Immature natural killer cell (primary cell): ENCODE measurements around the gene AATK. TPM values are rescaled to one million over a fixed set of nuclear protein-coding genes. Genes with fewer than 3 reads are reported as not detected.

Experiments
- DNase-seq, 3 donors: peaks; one replicate each; pipeline ENCODE4 v3.0.0; 2022; ENCODE audit warnings: mixed read lengths in 1 of 3
- H3K27ac Mint-ChIP-seq, 6 donors: one replicate each; pipeline ENCODE4 v1.8.0; 2020; ENCODE audit warnings: mixed read lengths in 6 of 6, mild to moderate bottlenecking in 5 of 6, inconsistent platforms in 4 of 6, moderate library complexity in 3 of 6
- H3K27me3 Mint-ChIP-seq, 3 donors: one replicate each; pipeline ENCODE4 v1.8.0; 2020 to 2021; ENCODE audit warnings: low read depth in 3 of 3, mild to moderate bottlenecking in 3 of 3, mixed read lengths in 3 of 3, moderate library complexity in 3 of 3, inconsistent platforms in 1 of 3
- H3K36me3 Mint-ChIP-seq, 3 donors: one replicate each; pipeline ENCODE4 v1.8.0; 2020; ENCODE audit warnings: mixed read lengths in 3 of 3, inconsistent platforms in 2 of 3, mild to moderate bottlenecking in 2 of 3
- H3K4me1 Mint-ChIP-seq, 2 donors: one replicate each; pipeline ENCODE4 v1.8.0; 2020; ENCODE audit warnings: inconsistent platforms in 2 of 2, mild to moderate bottlenecking in 2 of 2, mixed read lengths in 2 of 2, moderate library complexity in 1 of 2
- H3K4me3 Mint-ChIP-seq, 5 donors: one replicate each; pipeline ENCODE4 v1.8.0; 2020; ENCODE audit warnings: mild to moderate bottlenecking in 5 of 5, mixed read lengths in 5 of 5, inconsistent platforms in 3 of 5, moderate library complexity in 3 of 5
- H3K9me3 Mint-ChIP-seq, 6 donors: one replicate each; pipeline ENCODE4 v1.8.0; 2020; ENCODE audit warnings: mild to moderate bottlenecking in 6 of 6, mixed read lengths in 6 of 6, inconsistent platforms in 4 of 6, moderate library complexity in 3 of 6
- polyA plus RNA-seq, 3 donors: library from polyadenylated mRNA; unstranded; fragments of 300-500 nt; fragmentation: Illumina TruSeq; gene quantifications; one replicate each; pipeline ENCODE4 v1.2.3, GENCODE V29; 2021

The AATK gene
- polyA plus RNA-seq, 3 donors from 2014 or later: 0.52 to 2.9 (median 0.97) TPM

- Mint-ChIP-seq H3K27me3 (peaks cover 0 to 3% (median 0%) of the 10 kb centered on the region in 3 donors), H3K4me3 (no peak overlapping the region), H3K4me1 (no peaks in the 10 kb centered on the region), H3K27ac (peak overlapping the region in 1 of 6 donors; percentile 22), H3K36me3 (no peaks in the 10 kb centered on the region), H3K9me3 (no peaks in the 10 kb centered on the region)
- no peak for DNase-seq
Measured at GRCh38 chr17:81114351-81115093, 51.5 kb downstream of the AATK start.

- H3K4me1 Mint-ChIP-seq: no peaks in the 10 kb centered on the region
- peaks cover 0 to 3% (median 0%) of the 10 kb centered on the region in 3 donors for H3K27me3 Mint-ChIP-seq
- H3K9me3 Mint-ChIP-seq: no peaks in the 10 kb centered on the region
- no peak for DNase-seq
- H3K4me3 Mint-ChIP-seq: no peak overlapping the region
- H3K27ac Mint-ChIP-seq: no peak overlapping the region
- no peaks in the 10 kb centered on the region for H3K36me3 Mint-ChIP-seq
Measured at GRCh38 chr17:81113158-81113724, 52.8 kb downstream of the AATK start.

- peaks cover 0 to 3% (median 0%) of the 10 kb centered on the region in 3 donors for H3K27me3 Mint-ChIP-seq
- H3K4me1 Mint-ChIP-seq: no peaks in the 10 kb centered on the region
Measured at GRCh38 chr17:81112450-81112849, 53.6 kb downstream of the AATK start.

GRCh38 chr17:81111066-81111465 lies 55.0 kb downstream of the AATK start:
- Mint-ChIP-seq H3K27ac (no peak overlapping the region), H3K9me3 (no peaks in the 10 kb centered on the region), H3K4me1 (no peaks in the 10 kb centered on the region), H3K36me3 (no peaks in the 10 kb centered on the region), H3K27me3 (peaks cover 0 to 3% (median 0%) of the 10 kb centered on the region in 3 donors), H3K4me3 (no peak overlapping the region)
- DNase-seq: no peak

More at GRCh38 chr17:81112450-81112849, 53.6 kb downstream of the AATK start:
- H3K27ac Mint-ChIP-seq: no peak overlapping the region
- no peaks in the 10 kb centered on the region for H3K9me3 Mint-ChIP-seq
- H3K4me3 Mint-ChIP-seq: no peak overlapping the region
- no peaks in the 10 kb centered on the region for H3K36me3 Mint-ChIP-seq
- DNase-seq: no peak

- Mint-ChIP-seq H3K27me3 (peaks cover 0 to 3% (median 0%) of the 10 kb centered on the region in 3 donors), H3K9me3 (no peaks in the 10 kb centered on the region), H3K27ac (no peak overlapping the region), H3K4me3 (no peak overlapping the region), H3K4me1 (no peaks in the 10 kb centered on the region), H3K36me3 (no peaks in the 10 kb centered on the region)
- DNase-seq: no peak
Measured at GRCh38 chr17:81110488-81111040, 55.5 kb downstream of the AATK start.

GRCh38 chr17:81109957-81110356 lies 56.1 kb downstream of the AATK start:
- Mint-ChIP-seq H3K9me3 (no peaks in the 10 kb centered on the region), H3K36me3 (no peaks in the 10 kb centered on the region), H3K4me3 (no peak overlapping the region), H3K27me3 (peaks cover 0 to 3% (median 0%) of the 10 kb centered on the region in 3 donors), H3K27ac (no peak overlapping the region), H3K4me1 (no peaks in the 10 kb centered on the region)
- DNase-seq: no peak

- no peaks in the 10 kb centered on the region for H3K4me1 Mint-ChIP-seq
- no peaks in the 10 kb centered on the region for H3K36me3 Mint-ChIP-seq
- peaks cover 0 to 3% (median 0%) of the 10 kb centered on the region in 3 donors for H3K27me3 Mint-ChIP-seq
- DNase-seq: no peak
- no peaks in the 10 kb centered on the region for H3K9me3 Mint-ChIP-seq
- no peak overlapping the region for H3K27ac Mint-ChIP-seq
- no peak overlapping the region for H3K4me3 Mint-ChIP-seq
Measured at GRCh38 chr17:81108220-81108619, 57.8 kb downstream of the AATK start.

GRCh38 chr17:81106716-81107115 lies 59.3 kb downstream of the AATK start:
- H3K36me3 Mint-ChIP-seq: no peaks in the 10 kb centered on the region
- DNase-seq: no peak
- no peak overlapping the region for H3K27ac Mint-ChIP-seq
- H3K9me3 Mint-ChIP-seq: no peaks in the 10 kb centered on the region
- no peak overlapping the region for H3K4me3 Mint-ChIP-seq
- peaks cover 0 to 3% (median 0%) of the 10 kb centered on the region in 3 donors for H3K27me3 Mint-ChIP-seq
- H3K4me1 Mint-ChIP-seq: no peaks in the 10 kb centered on the region

GRCh38 chr17:81103379-81103778 lies 62.6 kb downstream of the AATK start:
- no peak overlapping the region for H3K27ac Mint-ChIP-seq
- no peaks in the 10 kb centered on the region for H3K36me3 Mint-ChIP-seq
- no peaks in the 10 kb centered on the region for H3K4me1 Mint-ChIP-seq
- H3K27me3 Mint-ChIP-seq: no peaks in the 10 kb centered on the region
- DNase-seq: no peak
- no peaks in the 10 kb centered on the region for H3K9me3 Mint-ChIP-seq
- H3K4me3 Mint-ChIP-seq: no peak overlapping the region

- Mint-ChIP-seq H3K4me3 (no peak overlapping the region), H3K9me3 (no peaks in the 10 kb centered on the region), H3K36me3 (no peaks in the 10 kb centered on the region), H3K27ac (no peak overlapping the region), H3K27me3 (no peaks in the 10 kb centered on the region), H3K4me1 (no peaks in the 10 kb centered on the region)
- no peak for DNase-seq
Measured at GRCh38 chr17:81102869-81103268, 63.2 kb downstream of the AATK start.

- Mint-ChIP-seq H3K4me3 (no peak overlapping the region), H3K27ac (no peak overlapping the region)
Measured at GRCh38 chr17:81102352-81102751, 63.7 kb downstream of the AATK start.

GRCh38 chr17:81101614-81102306 lies 64.3 kb downstream of the AATK start:
- peaks cover 0 to under 1% (median 0%) of the 10 kb centered on the region in 3 donors for H3K27me3 Mint-ChIP-seq
- peaks cover 0 to 2% of the 10 kb centered on the region in 2 donors for H3K4me1 Mint-ChIP-seq
- H3K9me3 Mint-ChIP-seq: no peaks in the 10 kb centered on the region
- no peaks in the 10 kb centered on the region for H3K36me3 Mint-ChIP-seq
- H3K27ac Mint-ChIP-seq: no peak overlapping the region
- H3K4me3 Mint-ChIP-seq: no peak overlapping the region
- peak; percentile 86 to 88 (median 86) for DNase-seq

More at GRCh38 chr17:81102352-81102751, 63.7 kb downstream of the AATK start:
- H3K9me3 Mint-ChIP-seq: no peaks in the 10 kb centered on the region
- no peak for DNase-seq
- no peaks in the 10 kb centered on the region for H3K27me3 Mint-ChIP-seq
- H3K36me3 Mint-ChIP-seq: no peaks in the 10 kb centered on the region
- H3K4me1 Mint-ChIP-seq: peaks cover 0 to 2% of the 10 kb centered on the region in 2 donors

GRCh38 chr17:81100668-81101067 lies 65.4 kb downstream of the AATK start:
- no peak overlapping the region for H3K27ac Mint-ChIP-seq
- H3K4me1 Mint-ChIP-seq: peaks cover 2 to 6% of the 10 kb centered on the region in 2 donors
- no peak overlapping the region for H3K4me3 Mint-ChIP-seq
- peaks cover 0 to 2% (median 0%) of the 10 kb centered on the region in 3 donors for H3K27me3 Mint-ChIP-seq
- H3K9me3 Mint-ChIP-seq: no peaks in the 10 kb centered on the region
- no peak for DNase-seq
- no peaks in the 10 kb centered on the region for H3K36me3 Mint-ChIP-seq

- DNase-seq: no peak
- Mint-ChIP-seq H3K9me3 (no peaks in the 10 kb centered on the region), H3K4me3 (no peak overlapping the region), H3K4me1 (peaks cover 6 to 12% of the 10 kb centered on the region in 2 donors), H3K27me3 (peaks cover 1 to 5% (median 3%) of the 10 kb centered on the region in 3 donors), H3K36me3 (no peaks in the 10 kb centered on the region), H3K27ac (no peak overlapping the region)
Measured at GRCh38 chr17:81099888-81100287, 66.1 kb downstream of the AATK start.
